Mesothelial cell of epicardium (in vitro differentiated cells): ENCODE results near the gene PIGM. TPM values are rescaled to one million over a fixed set of nuclear protein-coding genes. Genes with fewer than 3 reads are reported as not detected.

Experiments used
- DNase-seq, 2 experiments: peaks; one replicate each; pipeline ENCODE4 v3.0.0; 2021; ENCODE audit warnings: low spot score in 2 of 2; ENCODE audit not compliant: unreplicated experiment in 2 of 2
- H3K27ac Mint-ChIP-seq: 2 replicates; pipeline ENCODE4 v1.8.0; 2021; ENCODE audit warnings: mixed read lengths
- H3K27me3 Mint-ChIP-seq: 2 replicates; pipeline ENCODE4 v1.8.0; 2021; ENCODE audit warnings: low read depth, mixed read lengths
- H3K36me3 Mint-ChIP-seq: 2 replicates; pipeline ENCODE4 v1.8.0; 2021; ENCODE audit warnings: mixed read lengths
- H3K4me1 Mint-ChIP-seq: 2 replicates; pipeline ENCODE4 v1.8.0; 2021; ENCODE audit warnings: mixed read lengths
- H3K4me3 Mint-ChIP-seq: 2 replicates; pipeline ENCODE4 v1.8.0; 2021; ENCODE audit warnings: mild to moderate bottlenecking, moderate library complexity, mixed read lengths
- H3K9me3 Mint-ChIP-seq: 2 replicates; pipeline ENCODE4 v1.8.0; 2021; ENCODE audit warnings: mixed read lengths
- total RNA-seq: library from RNA; stranded (reverse); gene quantifications from 3 replicates; pipeline ENCODE4 v1.2.1, GENCODE V29; 2021
- TF ChIP-seq, protein P1 (sequence below): fragments of 200-600 bp; sonication (generic); IDR thresholded peaks from one replicate; pipeline ENCODE4 v1.5.0; 2021; ENCODE audit warnings: antibody characterized with exemption; ENCODE audit not compliant: unreplicated experiment

The PIGM gene
- total RNA-seq, 1 donor from 2014 or later, result 17.9 TPM

GRCh38 chr1:160070243-160071163, 38.7 kb upstream of the PIGM start:
- peak overlapping the region; percentile 83 for H3K4me3 Mint-ChIP-seq
- TF ChIP-seq, protein P1, sequence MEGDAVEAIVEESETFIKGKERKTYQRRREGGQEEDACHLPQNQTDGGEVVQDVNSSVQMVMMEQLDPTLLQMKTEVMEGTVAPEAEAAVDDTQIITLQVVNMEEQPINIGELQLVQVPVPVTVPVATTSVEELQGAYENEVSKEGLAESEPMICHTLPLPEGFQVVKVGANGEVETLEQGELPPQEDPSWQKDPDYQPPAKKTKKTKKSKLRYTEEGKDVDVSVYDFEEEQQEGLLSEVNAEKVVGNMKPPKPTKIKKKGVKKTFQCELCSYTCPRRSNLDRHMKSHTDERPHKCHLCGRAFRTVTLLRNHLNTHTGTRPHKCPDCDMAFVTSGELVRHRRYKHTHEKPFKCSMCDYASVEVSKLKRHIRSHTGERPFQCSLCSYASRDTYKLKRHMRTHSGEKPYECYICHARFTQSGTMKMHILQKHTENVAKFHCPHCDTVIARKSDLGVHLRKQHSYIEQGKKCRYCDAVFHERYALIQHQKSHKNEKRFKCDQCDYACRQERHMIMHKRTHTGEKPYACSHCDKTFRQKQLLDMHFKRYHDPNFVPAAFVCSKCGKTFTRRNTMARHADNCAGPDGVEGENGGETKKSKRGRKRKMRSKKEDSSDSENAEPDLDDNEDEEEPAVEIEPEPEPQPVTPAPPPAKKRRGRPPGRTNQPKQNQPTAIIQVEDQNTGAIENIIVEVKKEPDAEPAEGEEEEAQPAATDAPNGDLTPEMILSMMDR, result no peak
- H3K27me3 Mint-ChIP-seq, result peaks cover 59% of the 10 kb centered on the region
- no peaks in the 10 kb centered on the region for H3K9me3 Mint-ChIP-seq
- no peaks in the 10 kb centered on the region for H3K36me3 Mint-ChIP-seq
- peaks cover 6% of the 10 kb centered on the region for H3K4me1 Mint-ChIP-seq
- H3K27ac Mint-ChIP-seq, result no peak overlapping the region
- peak; percentile 76 to 85 for DNase-seq

GRCh38 chr1:160069460-160070231, 37.9 kb upstream of the PIGM start, which contains the start of gene KCNJ10:
KCNJ10 (minus strand) TSS chr1:160070160; CDS start chr1:160042532, 27,628 bp downstream.
- Mint-ChIP-seq H3K36me3 (no peaks in the 10 kb centered on the region), H3K4me1 (peaks cover 6% of the 10 kb centered on the region), H3K27me3 (peaks cover 54% of the 10 kb centered on the region), H3K9me3 (no peaks in the 10 kb centered on the region), H3K27ac (no peak within 1 kb of the TSS), H3K4me3 (peak within 1 kb of the TSS; percentile 83)
- TF ChIP-seq, protein P1, result no peak
- DNase-seq, result no peak

- Mint-ChIP-seq H3K27ac (no peak overlapping the region), H3K9me3 (no peaks in the 10 kb centered on the region), H3K4me1 (peaks cover 6% of the 10 kb centered on the region), H3K27me3 (peaks cover 48% of the 10 kb centered on the region), H3K36me3 (no peaks in the 10 kb centered on the region), H3K4me3 (no peak overlapping the region)
- DNase-seq, result no peak
- TF ChIP-seq, protein P1, result no peak
Observed at GRCh38 chr1:160068225-160068624, 36.4 kb upstream of the PIGM start.

DNA sequence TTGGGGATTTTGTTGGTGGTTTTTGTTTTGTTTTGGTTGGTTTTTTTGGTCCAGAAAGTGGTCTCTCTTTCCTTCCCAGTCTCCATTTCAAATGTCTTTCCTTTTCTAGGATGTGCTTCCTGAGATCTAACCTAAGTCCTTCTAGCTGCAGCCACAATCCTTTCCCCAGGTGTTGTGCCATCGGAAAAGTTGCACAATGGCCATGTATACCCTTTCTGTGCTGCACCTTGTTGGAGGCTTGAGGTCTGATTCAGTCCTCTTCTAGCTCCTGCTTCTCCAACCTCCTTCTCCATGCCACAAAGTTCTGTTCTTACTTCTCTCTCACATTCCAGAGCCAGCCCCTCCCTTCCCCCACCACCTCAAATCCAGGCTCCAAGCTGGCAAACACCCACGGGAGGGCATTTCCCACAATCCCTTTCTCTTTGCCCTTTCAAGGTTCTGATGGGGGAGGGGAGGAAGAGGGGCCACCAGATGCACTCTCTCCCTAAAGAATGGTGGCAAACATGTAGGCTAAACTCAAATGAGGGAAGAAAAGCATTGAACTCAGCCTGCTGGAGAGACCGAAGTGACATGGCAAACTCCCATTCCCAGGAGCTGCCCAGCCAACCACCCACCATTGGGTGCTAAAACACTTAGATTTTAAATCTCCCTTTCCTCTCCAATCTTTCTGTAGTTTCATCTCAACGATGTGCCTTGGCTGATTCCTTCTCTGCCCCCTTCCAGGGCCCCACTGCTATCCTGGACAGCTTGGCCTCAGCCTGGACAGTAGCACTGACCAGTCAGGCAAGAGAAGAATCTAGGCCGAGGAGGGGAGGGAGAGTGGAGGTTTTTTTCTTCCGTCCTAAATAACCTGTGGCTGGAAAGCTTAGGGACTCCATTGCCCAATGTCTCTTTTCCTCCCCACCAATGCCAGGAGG, 35.3 kb upstream of the PIGM start:
- peaks cover 6% of the 10 kb centered on the region for H3K4me1 Mint-ChIP-seq
- DNase-seq, result no peak
- no peaks in the 10 kb centered on the region for H3K9me3 Mint-ChIP-seq
- no peak overlapping the region for H3K27ac Mint-ChIP-seq
- TF ChIP-seq, protein P1, result no peak
- peaks cover 40% of the 10 kb centered on the region for H3K27me3 Mint-ChIP-seq
- H3K4me3 Mint-ChIP-seq, result no peak overlapping the region
- no peaks in the 10 kb centered on the region for H3K36me3 Mint-ChIP-seq

GRCh38 chr1:160064746-160065145, 33.0 kb upstream of the PIGM start:
- TF ChIP-seq, protein P1, result no peak
- H3K9me3 Mint-ChIP-seq, result no peaks in the 10 kb centered on the region
- peaks cover 23% of the 10 kb centered on the region for H3K27me3 Mint-ChIP-seq

More at GRCh38 chr1:160064746-160065145, 33.0 kb upstream of the PIGM start:
- no peak overlapping the region for H3K4me3 Mint-ChIP-seq
- no peak for DNase-seq
- H3K36me3 Mint-ChIP-seq, result no peaks in the 10 kb centered on the region
- no peak overlapping the region for H3K27ac Mint-ChIP-seq
- H3K4me1 Mint-ChIP-seq, result peaks cover 9% of the 10 kb centered on the region
